SK-N-SH (cell line): ENCODE data around the gene CBLN3. TPM values are rescaled to one million over a fixed set of nuclear protein-coding genes. Genes with fewer than 3 reads are reported as not detected.

Experiments
- CHD2 ChIP-seq: fragments of 150-350 bp; IDR thresholded peaks from 2 replicates; pipeline ENCODE4 v1.6.1; 2018; ENCODE audit warnings: low read length; ENCODE audit not compliant: partially characterized antibody
- ELF1 ChIP-seq: IDR thresholded peaks from 2 replicates; pipeline ENCODE4 v1.4.0; 2012
- EP300 ChIP-seq, 2 experiments: IDR thresholded peaks; 2 replicates each; pipeline versions ENCODE4 v1.4.0 to v1.6.1; 2012; ENCODE audit warnings: borderline replicate concordance in 1 of 2, low read depth in 1 of 2, low read length in 1 of 2
- EZH2phosphoT487 ChIP-seq: fragments of 200-600 bp; sonication (generic); IDR thresholded peaks from 2 replicates; pipeline ENCODE4 v1.6.1; 2017; ENCODE audit warnings: low read depth, mixed run types, mild to moderate bottlenecking, antibody characterized with exemption, moderate library complexity, borderline replicate concordance
- FOXJ3 ChIP-seq: sonication (generic); formaldehyde crosslinking; IDR thresholded peaks from 2 replicates; pipeline ENCODE4 v1.5.1; 2020; ENCODE audit warnings: mild to moderate bottlenecking, missing genetic modification reagents
- GABPA ChIP-seq: IDR thresholded peaks from 2 replicates; pipeline ENCODE4 v1.4.0; 2012; ENCODE audit warnings: low read depth, mild to moderate bottlenecking
- JUND ChIP-seq: IDR thresholded peaks from 2 replicates; pipeline ENCODE4 v1.4.0; 2012
- MEF2A ChIP-seq: IDR thresholded peaks from 2 replicates; pipeline ENCODE4 v1.4.0; 2012; ENCODE audit warnings: low read depth, borderline replicate concordance
- MXI1 ChIP-seq: IDR thresholded peaks from 2 replicates; pipeline ENCODE4 v1.6.1; 2012; ENCODE audit warnings: mild to moderate bottlenecking, low read depth, low read length, improper control_type of control experiment
- NRF1 ChIP-seq: IDR thresholded peaks from 2 replicates; pipeline ENCODE4 v1.6.1; 2012; ENCODE audit warnings: low read depth, mild to moderate bottlenecking, low read length
- POLR2AphosphoS5 ChIP-seq: IDR thresholded peaks from 2 replicates; pipeline ENCODE4 v1.6.1; 2012; ENCODE audit warnings: low read depth, low read length
- RFX5 ChIP-seq: IDR thresholded peaks from 2 replicates; pipeline ENCODE4 v1.6.1; 2012; ENCODE audit warnings: mild to moderate bottlenecking, improper control_type of control experiment, low read length
- RXRA ChIP-seq: IDR thresholded peaks from 2 replicates; pipeline ENCODE4 v1.4.0; 2012; ENCODE audit warnings: low read depth, mild to moderate bottlenecking, borderline replicate concordance
- SIN3A ChIP-seq: IDR thresholded peaks from 2 replicates; pipeline ENCODE4 v1.6.1; 2012; ENCODE audit warnings: low read depth, mild to moderate bottlenecking, low read length, moderate library complexity, borderline replicate concordance
- SMC3 ChIP-seq: IDR thresholded peaks from 2 replicates; pipeline ENCODE4 v1.6.1; 2012; ENCODE audit warnings: low read depth, low read length, improper control_type of control experiment
- TAF1 ChIP-seq: IDR thresholded peaks from 2 replicates; pipeline ENCODE4 v1.6.1; 2012; ENCODE audit warnings: low read depth, mild to moderate bottlenecking, low read length, moderate library complexity, borderline replicate concordance
- YY1 ChIP-seq: IDR thresholded peaks from 2 replicates; pipeline ENCODE4 v1.4.0; 2012; ENCODE audit warnings: low read depth, mild to moderate bottlenecking
- polyA plus RNA-seq, 3 experiments: library from polyadenylated mRNA; depleted of rRNA; stranded (reverse); fragments of >200 nt; gene quantifications; 2 replicates each; pipeline ENCODE4 v1.2.3, GENCODE V29; 2012
- TF ChIP-seq, protein P1 (sequence below): IDR thresholded peaks from 2 replicates; pipeline ENCODE4 v1.4.0; 2012; ENCODE audit warnings: low read depth, borderline replicate concordance
- TF ChIP-seq, protein P2 (sequence below): fragments of 200-600 bp; sonication (generic); IDR thresholded peaks from 2 replicates; pipeline ENCODE4 v1.6.1; 2017; ENCODE audit warnings: antibody characterized with exemption, mild to moderate bottlenecking, moderate library complexity
- TF ChIP-seq, protein P3 (sequence below): fragments of 150-350 bp; IDR thresholded peaks from 2 replicates; pipeline ENCODE4 v1.6.1; 2016; ENCODE audit warnings: mild to moderate bottlenecking, low read depth, low read length

CBLN3 gene
- polyA plus RNA-seq, 1 of the 3 experiments (the other 2 are of a cell fraction), result 1.8 TPM

GRCh38 chr14:24442240-24443052, 13.0 kb upstream of the CBLN3 start, which contains the start of gene SDR39U1 (continued):
- TF ChIP-seq, protein P1, sequence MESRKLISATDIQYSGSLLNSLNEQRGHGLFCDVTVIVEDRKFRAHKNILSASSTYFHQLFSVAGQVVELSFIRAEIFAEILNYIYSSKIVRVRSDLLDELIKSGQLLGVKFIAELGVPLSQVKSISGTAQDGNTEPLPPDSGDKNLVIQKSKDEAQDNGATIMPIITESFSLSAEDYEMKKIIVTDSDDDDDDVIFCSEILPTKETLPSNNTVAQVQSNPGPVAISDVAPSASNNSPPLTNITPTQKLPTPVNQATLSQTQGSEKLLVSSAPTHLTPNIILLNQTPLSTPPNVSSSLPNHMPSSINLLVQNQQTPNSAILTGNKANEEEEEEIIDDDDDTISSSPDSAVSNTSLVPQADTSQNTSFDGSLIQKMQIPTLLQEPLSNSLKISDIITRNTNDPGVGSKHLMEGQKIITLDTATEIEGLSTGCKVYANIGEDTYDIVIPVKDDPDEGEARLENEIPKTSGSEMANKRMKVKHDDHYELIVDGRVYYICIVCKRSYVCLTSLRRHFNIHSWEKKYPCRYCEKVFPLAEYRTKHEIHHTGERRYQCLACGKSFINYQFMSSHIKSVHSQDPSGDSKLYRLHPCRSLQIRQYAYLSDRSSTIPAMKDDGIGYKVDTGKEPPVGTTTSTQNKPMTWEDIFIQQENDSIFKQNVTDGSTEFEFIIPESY, result no peak
- TF ChIP-seq RXRA, result no peak
- TF ChIP-seq JUND, result no peak
- TF ChIP-seq GABPA, result peak; percentile 93
- no peak for TF ChIP-seq MEF2A
- TF ChIP-seq ELF1, result peak; percentile 80
- no peak for TF ChIP-seq SMC3
- TF ChIP-seq EP300 (IDR thresholded peaks at IDR 0.05; ENCODE audit: borderline replicate concordance in 1 of 2, low read depth in 1 of 2, low read length in 1 of 2), result no peak
- TF ChIP-seq, protein P2, sequence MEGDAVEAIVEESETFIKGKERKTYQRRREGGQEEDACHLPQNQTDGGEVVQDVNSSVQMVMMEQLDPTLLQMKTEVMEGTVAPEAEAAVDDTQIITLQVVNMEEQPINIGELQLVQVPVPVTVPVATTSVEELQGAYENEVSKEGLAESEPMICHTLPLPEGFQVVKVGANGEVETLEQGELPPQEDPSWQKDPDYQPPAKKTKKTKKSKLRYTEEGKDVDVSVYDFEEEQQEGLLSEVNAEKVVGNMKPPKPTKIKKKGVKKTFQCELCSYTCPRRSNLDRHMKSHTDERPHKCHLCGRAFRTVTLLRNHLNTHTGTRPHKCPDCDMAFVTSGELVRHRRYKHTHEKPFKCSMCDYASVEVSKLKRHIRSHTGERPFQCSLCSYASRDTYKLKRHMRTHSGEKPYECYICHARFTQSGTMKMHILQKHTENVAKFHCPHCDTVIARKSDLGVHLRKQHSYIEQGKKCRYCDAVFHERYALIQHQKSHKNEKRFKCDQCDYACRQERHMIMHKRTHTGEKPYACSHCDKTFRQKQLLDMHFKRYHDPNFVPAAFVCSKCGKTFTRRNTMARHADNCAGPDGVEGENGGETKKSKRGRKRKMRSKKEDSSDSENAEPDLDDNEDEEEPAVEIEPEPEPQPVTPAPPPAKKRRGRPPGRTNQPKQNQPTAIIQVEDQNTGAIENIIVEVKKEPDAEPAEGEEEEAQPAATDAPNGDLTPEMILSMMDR, result no peak
- TF ChIP-seq SIN3A, result 0 out of 2 replicates have a peak, but pooled peaks have one; percentile 20
- peak; percentile 50; the same call in 1 of the 2 replicates for TF ChIP-seq TAF1
- TF ChIP-seq EZH2phosphoT487, result no peak
- TF ChIP-seq CHD2, result peak; percentile 93
- TF ChIP-seq NRF1, result peak; percentile 94
- peak; percentile 79 for TF ChIP-seq POLR2AphosphoS5
- no peak for TF ChIP-seq YY1
- TF ChIP-seq, protein P3, sequence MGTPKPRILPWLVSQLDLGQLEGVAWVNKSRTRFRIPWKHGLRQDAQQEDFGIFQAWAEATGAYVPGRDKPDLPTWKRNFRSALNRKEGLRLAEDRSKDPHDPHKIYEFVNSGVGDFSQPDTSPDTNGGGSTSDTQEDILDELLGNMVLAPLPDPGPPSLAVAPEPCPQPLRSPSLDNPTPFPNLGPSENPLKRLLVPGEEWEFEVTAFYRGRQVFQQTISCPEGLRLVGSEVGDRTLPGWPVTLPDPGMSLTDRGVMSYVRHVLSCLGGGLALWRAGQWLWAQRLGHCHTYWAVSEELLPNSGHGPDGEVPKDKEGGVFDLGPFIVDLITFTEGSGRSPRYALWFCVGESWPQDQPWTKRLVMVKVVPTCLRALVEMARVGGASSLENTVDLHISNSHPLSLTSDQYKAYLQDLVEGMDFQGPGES, result peak; percentile 16; the same call in 1 of the 2 replicates
- TF ChIP-seq MXI1, result peak; percentile 90
- TF ChIP-seq FOXJ3, result no peak
- no peak for TF ChIP-seq RFX5
- TF ChIP-seq, all 33 proteins: peak for 12
